Measurements from ENCODE around the gene CRTAC1.

DNA sequence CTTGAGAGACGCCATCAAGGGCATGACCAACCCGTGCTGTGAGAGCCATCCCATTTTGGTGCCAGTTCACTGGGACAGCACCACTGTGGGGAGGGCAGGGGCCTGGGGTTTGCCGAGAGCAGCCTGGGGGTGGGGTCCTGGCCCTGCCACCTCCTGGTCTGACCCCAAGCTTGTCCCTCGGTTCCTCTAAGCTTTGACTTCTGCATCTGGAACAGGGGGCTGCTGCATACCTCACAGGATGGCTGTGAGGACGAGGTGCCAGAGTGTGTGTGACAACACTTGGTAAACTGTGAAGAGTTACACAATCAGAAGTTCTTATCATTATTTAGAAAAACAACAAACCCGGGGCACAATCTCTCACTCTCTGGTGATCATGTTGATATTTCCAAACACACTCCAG is 89.9 kb downstream of the CRTAC1 start:
- TF ChIP-seq, protein P1, sequence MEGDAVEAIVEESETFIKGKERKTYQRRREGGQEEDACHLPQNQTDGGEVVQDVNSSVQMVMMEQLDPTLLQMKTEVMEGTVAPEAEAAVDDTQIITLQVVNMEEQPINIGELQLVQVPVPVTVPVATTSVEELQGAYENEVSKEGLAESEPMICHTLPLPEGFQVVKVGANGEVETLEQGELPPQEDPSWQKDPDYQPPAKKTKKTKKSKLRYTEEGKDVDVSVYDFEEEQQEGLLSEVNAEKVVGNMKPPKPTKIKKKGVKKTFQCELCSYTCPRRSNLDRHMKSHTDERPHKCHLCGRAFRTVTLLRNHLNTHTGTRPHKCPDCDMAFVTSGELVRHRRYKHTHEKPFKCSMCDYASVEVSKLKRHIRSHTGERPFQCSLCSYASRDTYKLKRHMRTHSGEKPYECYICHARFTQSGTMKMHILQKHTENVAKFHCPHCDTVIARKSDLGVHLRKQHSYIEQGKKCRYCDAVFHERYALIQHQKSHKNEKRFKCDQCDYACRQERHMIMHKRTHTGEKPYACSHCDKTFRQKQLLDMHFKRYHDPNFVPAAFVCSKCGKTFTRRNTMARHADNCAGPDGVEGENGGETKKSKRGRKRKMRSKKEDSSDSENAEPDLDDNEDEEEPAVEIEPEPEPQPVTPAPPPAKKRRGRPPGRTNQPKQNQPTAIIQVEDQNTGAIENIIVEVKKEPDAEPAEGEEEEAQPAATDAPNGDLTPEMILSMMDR (IDR thresholded peaks at IDR 0.05; ENCODE audit: extremely low read depth in 1 of 2, insufficient read depth in 1 of 2, low read depth in 1 of 2, low read length in 2 of 2), result no peak
- TF ChIP-seq POLR2A (IDR thresholded peaks at IDR 0.05; ENCODE audit: low read depth, low read length) (no peak), MYC (IDR thresholded peaks at IDR 0.05; ENCODE audit: low read depth, low read length) (no peak), GATA2 (IDR thresholded peaks at IDR 0.05; ENCODE audit: insufficient read depth, insufficient read length, low read depth, low read length) (no peak), EZH2 (IDR thresholded peaks at IDR 0.05; ENCODE audit: borderline replicate concordance, low read depth, low read length, severe bottlenecking) (no peak), POLR2AphosphoS5 (IDR thresholded peaks at IDR 0.05; ENCODE audit: insufficient read depth, low read depth, low read length) (no peak), FOS (IDR thresholded peaks at IDR 0.05; ENCODE audit: borderline replicate concordance, insufficient read depth, low read length) (no peak), JUN (IDR thresholded peaks at IDR 0.05; ENCODE audit: borderline replicate concordance, insufficient read depth, insufficient read length, low read depth) (no peak)
- TF ChIP-seq, protein P2, sequence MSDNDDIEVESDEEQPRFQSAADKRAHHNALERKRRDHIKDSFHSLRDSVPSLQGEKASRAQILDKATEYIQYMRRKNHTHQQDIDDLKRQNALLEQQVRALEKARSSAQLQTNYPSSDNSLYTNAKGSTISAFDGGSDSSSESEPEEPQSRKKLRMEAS (IDR thresholded peaks at IDR 0.05; ENCODE audit: insufficient read depth, insufficient read length), result no peak
